ENCODE measurements around the gene SRGAP1.

DNA sequence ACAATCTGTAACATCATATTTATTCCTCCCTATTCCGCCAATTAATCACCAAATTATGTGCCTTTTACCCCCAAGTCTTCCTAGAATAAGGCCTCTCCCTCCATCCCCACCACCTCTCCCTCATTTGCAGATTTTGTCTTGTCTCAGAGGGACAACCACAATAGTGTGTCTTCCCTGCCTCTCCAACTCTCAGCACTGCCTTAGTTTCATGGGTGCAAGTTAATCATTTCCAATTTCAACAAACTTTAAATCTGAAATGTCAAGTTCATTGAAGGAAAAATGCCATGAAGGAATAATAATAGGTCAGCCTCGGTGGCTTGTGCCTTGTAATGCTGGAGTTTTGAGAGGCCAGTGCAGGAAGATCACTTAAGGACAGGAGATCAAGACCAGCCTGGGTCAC is 33.2 kb upstream of the SRGAP1 start:
- TF ChIP-seq CTCF (optimal IDR thresholded peaks at IDR 0.05 in 1 of 3, IDR thresholded peaks at IDR 0.05 in 1 of 3, conservative IDR thresholded peaks at IDR 0.05 in 1 of 3; ENCODE audit: extremely low read depth in 1 of 3, insufficient read depth in 2 of 3, low read length in 3 of 3): no peak
- no peak for TF ChIP-seq EZH2 (IDR thresholded peaks at IDR 0.05; ENCODE audit: low read length)
